C4-2B (cell line): ENCODE results near the gene ROR2.

Source experiments
- H3K27ac ChIP-seq: fragments of 450-650 bp; 2 replicates; pipeline ENCODE4 v1.5.1; 2017
- CTCF ChIP-seq: fragments of 450-650 bp; conservative IDR thresholded peaks from 2 replicates; pipeline ENCODE4 v1.5.1; 2017; ENCODE audit warnings: mild to moderate bottlenecking
- ZFX ChIP-seq: fragments of 450-650 bp; IDR thresholded peaks from 2 replicates; pipeline ENCODE4 v1.6.1; 2017

ROR2 gene

GRCh38 chr9:91516081-91516480, 433.9 kb downstream of the ROR2 start:
- H3K27ac ChIP-seq = no peak overlapping the region
- TF ChIP-seq ZFX (no peak), CTCF (no peak)

GRCh38 chr9:91515074-91515687, 434.8 kb downstream of the ROR2 start:
- TF ChIP-seq CTCF (no peak), ZFX (no peak)
- H3K27ac ChIP-seq = no peak overlapping the region
